SKM-1 (cell line): ENCODE results near the gene SLC4A5.

ENCODE experiments used
- DNase-seq: peaks from one replicate; lab custom pipeline; 2025; ENCODE audit not compliant: unreplicated experiment; lab: John Stamatoyannopoulos, UW

The SLC4A5 gene

DNA sequence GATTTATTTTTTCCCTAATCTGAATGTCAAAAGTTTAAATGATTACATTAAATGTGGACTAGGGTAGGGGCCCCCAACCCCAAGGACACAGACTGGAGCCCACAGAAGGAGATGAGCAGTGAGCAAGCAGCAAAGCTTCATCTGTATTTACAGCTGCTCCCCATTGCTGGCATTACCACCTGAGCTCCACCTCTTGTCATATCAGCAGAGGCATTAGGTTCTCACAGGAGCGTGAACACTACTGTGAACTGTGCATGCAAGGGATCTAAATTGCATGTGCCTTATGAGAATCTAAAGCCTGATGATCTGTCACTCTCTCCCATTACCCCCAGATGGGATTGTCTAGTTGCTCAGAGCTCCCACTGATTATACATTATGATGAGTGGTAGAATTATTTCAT, 168.3 kb downstream of the SLC4A5 start:
- no peak for DNase-seq

DNA sequence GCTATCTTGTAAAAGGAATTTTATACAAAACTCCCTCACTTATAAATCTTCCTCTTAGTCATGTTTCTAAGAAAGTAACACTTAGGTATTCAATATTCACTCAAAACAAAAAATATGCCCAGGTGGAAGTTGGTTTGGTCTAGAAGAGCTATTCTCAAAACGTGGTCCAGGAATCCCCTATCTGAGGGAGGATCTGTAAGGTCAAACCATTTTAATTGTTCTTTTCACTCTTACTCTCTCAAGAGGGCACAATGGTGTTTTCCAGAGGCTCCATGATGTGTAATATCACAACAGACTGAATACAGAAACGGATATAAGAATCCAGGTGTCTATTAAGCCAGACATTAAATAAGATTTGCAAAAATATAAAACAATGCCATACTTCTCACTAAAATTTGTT, 174.5 kb downstream of the SLC4A5 start:
- DNase-seq = no peak
